MM.1S (cell line): ENCODE measurements around the gene AJM1.

Experiments
- DNase-seq: peaks from one replicate; pipeline ENCODE4 v3.0.0-alpha.2; 2015
- H2AFZ ChIP-seq: fragments of 300-600 bp; sonication (generic); 2 replicates; pipeline ENCODE4 v1.6.0; 2016; ENCODE audit warnings: antibody characterized with exemption, low read length
- H3F3A ChIP-seq: fragments of 300-600 bp; sonication (generic); 2 replicates; pipeline ENCODE4 v1.6.1; 2016; ENCODE audit warnings: mild to moderate bottlenecking, antibody characterized with exemption, low read length, moderate library complexity, mixed read lengths; ENCODE audit not compliant: insufficient read depth
- H3K27ac ChIP-seq: fragments of 300-600 bp; sonication (generic); 2 replicates; pipeline ENCODE4 v1.5.1; 2016; ENCODE audit warnings: mild to moderate bottlenecking, low read length
- H3K27me3 ChIP-seq: fragments of 300-600 bp; sonication (generic); replicated peaks from 2 replicates; pipeline ENCODE4 v1.6.0; 2016; ENCODE audit warnings: low read length; ENCODE audit not compliant: insufficient read depth
- H3K36me3 ChIP-seq: fragments of 300-600 bp; sonication (generic); replicated peaks from 2 replicates; pipeline ENCODE4 v1.6.1; 2016; ENCODE audit warnings: mild to moderate bottlenecking, low read length, mixed read lengths; ENCODE audit not compliant: insufficient read depth
- H3K4me1 ChIP-seq: fragments of 300-600 bp; sonication (generic); 2 replicates; pipeline ENCODE4 v1.6.1; 2016; ENCODE audit warnings: low read length, mixed read lengths
- H3K4me2 ChIP-seq: fragments of 300-600 bp; sonication (generic); 2 replicates; pipeline ENCODE4 v1.6.0; 2016; ENCODE audit warnings: low read depth, low read length
- H3K4me3 ChIP-seq: fragments of 300-600 bp; sonication (generic); 2 replicates; pipeline ENCODE4 v1.5.1; 2016; ENCODE audit warnings: low read length, mixed read lengths
- H3K79me2 ChIP-seq: fragments of 300-600 bp; sonication (generic); 2 replicates; pipeline ENCODE4 v1.6.1; 2016; ENCODE audit warnings: mixed run types, low read length, mixed read lengths
- H3K9ac ChIP-seq: fragments of 300-600 bp; sonication (generic); 2 replicates; pipeline ENCODE4 v1.6.1; 2016; ENCODE audit warnings: low read length, mixed read lengths
- H3K9me2 ChIP-seq: fragments of 300-600 bp; sonication (generic); replicated peaks from 2 replicates; pipeline ENCODE4 v1.6.1; 2016; ENCODE audit warnings: mild to moderate bottlenecking, low read length, mixed read lengths; ENCODE audit not compliant: insufficient read depth
- H3K9me3 ChIP-seq: fragments of 300-600 bp; sonication (generic); replicated peaks from 2 replicates; pipeline ENCODE4 v1.6.1; 2016; ENCODE audit warnings: mild to moderate bottlenecking, low read length, mixed read lengths; ENCODE audit not compliant: insufficient read depth
- H4K20me1 ChIP-seq: fragments of 300-600 bp; sonication (generic); 2 replicates; pipeline ENCODE4 v1.6.1; 2016; ENCODE audit warnings: mild to moderate bottlenecking, low read length, moderate library complexity, mixed read lengths; ENCODE audit not compliant: insufficient read depth
- CTCF ChIP-seq: fragments of 300-600 bp; sonication (generic); IDR thresholded peaks from 2 replicates; pipeline ENCODE4 v1.5.1; 2016; ENCODE audit warnings: antibody characterized with exemption, low read length, mixed read lengths
- EZH2 ChIP-seq: fragments of 300-600 bp; sonication (generic); optimal IDR thresholded peaks from 2 replicates; pipeline ENCODE3; 2017; ENCODE audit warnings: low read depth, mild to moderate bottlenecking, antibody characterized with exemption, low read length, mixed read lengths
- EZH2phosphoT487 ChIP-seq: fragments of 300-600 bp; sonication (generic); IDR thresholded peaks from 2 replicates; pipeline ENCODE4 v1.6.1; 2018; ENCODE audit warnings: antibody characterized with exemption, low read length

Gene AJM1

GRCh38 chr9:136851941-136852663 is 9.8 kb downstream of the AJM1 start, which contains the start of gene MAMDC4:
MAMDC4 (plus strand) TSS chr9:136852346; CDS start chr9:136852417, 71 bp downstream.
- no peak for DNase-seq

GRCh38 chr9:136852664-136853595 is 10.7 kb downstream of the AJM1 start:
- no peak overlapping the region for H3K27ac ChIP-seq
- 0 out of 2 replicates have a peak, but pooled peaks cover 6% of the 10 kb centered on the region for H3K4me1 ChIP-seq
- no peak overlapping the region for H3K4me3 ChIP-seq
- no peak overlapping the region for H2AFZ ChIP-seq
- H3K36me3 ChIP-seq: no peaks in the 10 kb centered on the region
- no peaks in the 10 kb centered on the region for H4K20me1 ChIP-seq
- no peaks in the 10 kb centered on the region for H3K9me2 ChIP-seq
- H3K9me3 ChIP-seq: no peaks in the 10 kb centered on the region
- DNase-seq: no peak
- no peak overlapping the region for H3K9ac ChIP-seq
- TF ChIP-seq EZH2phosphoT487 (no peak), EZH2 (no peak), CTCF (no peak)
- peaks cover 14% of the 10 kb centered on the region; the same call in 1 of the 2 replicates for H3K79me2 ChIP-seq
- no peaks in the 10 kb centered on the region for H3K27me3 ChIP-seq
- peaks cover 7% of the 10 kb centered on the region; the same call in 1 of the 2 replicates for H3F3A ChIP-seq
- H3K4me2 ChIP-seq: no peak overlapping the region

More at GRCh38 chr9:136851941-136852663, 9.8 kb downstream of the AJM1 start, which contains the start of gene MAMDC4:
- no peaks in the 10 kb centered on the region for H3K36me3 ChIP-seq
- H3K9me2 ChIP-seq: no peaks in the 10 kb centered on the region
- H3K27me3 ChIP-seq: no peaks in the 10 kb centered on the region
- no peak within 1 kb of the TSS for H3K27ac ChIP-seq
- no peaks in the 10 kb centered on the region for H3K9me3 ChIP-seq
- H3K9ac ChIP-seq: no peak within 1 kb of the TSS
- peaks cover 17% of the 10 kb centered on the region; the same call in 1 of the 2 replicates for H3K79me2 ChIP-seq
- H3K4me3 ChIP-seq: no peak within 1 kb of the TSS
- H3K4me1 ChIP-seq: 0 out of 2 replicates have a peak, but pooled peaks cover 6% of the 10 kb centered on the region
- no peak within 1 kb of the TSS for H3K4me2 ChIP-seq
- TF ChIP-seq CTCF (no peak), EZH2phosphoT487 (no peak)
- no peak within 1 kb of the TSS for H2AFZ ChIP-seq
- H4K20me1 ChIP-seq: no peaks in the 10 kb centered on the region
- H3F3A ChIP-seq: peaks cover 12% of the 10 kb centered on the region; the same call in 1 of the 2 replicates

- TF ChIP-seq CTCF: peak; percentile 16; the same call in 1 of the 2 replicates
- no peak for TF ChIP-seq EZH2phosphoT487
- TF ChIP-seq EZH2: no peak
- no peak for DNase-seq
- H3K36me3 ChIP-seq: no peaks in the 10 kb centered on the region
- H3K9ac ChIP-seq: no peak overlapping the region
- 0 out of 2 replicates have a peak, but pooled peaks cover 6% of the 10 kb centered on the region for H3K4me1 ChIP-seq
- H3K79me2 ChIP-seq: peaks cover 7% of the 10 kb centered on the region; the same call in 1 of the 2 replicates
- H4K20me1 ChIP-seq: no peaks in the 10 kb centered on the region
- no peak overlapping the region for H3K27ac ChIP-seq
- H2AFZ ChIP-seq: no peak overlapping the region
- no peaks in the 10 kb centered on the region for H3K9me3 ChIP-seq
- H3K9me2 ChIP-seq: no peaks in the 10 kb centered on the region
- no peak overlapping the region for H3K4me2 ChIP-seq
- H3K4me3 ChIP-seq: no peak overlapping the region
- H3K27me3 ChIP-seq: no peaks in the 10 kb centered on the region
- H3F3A ChIP-seq: 0 out of 2 replicates have a peak, but pooled peaks cover under 1% of the 10 kb centered on the region
These were observed 11.4 kb downstream of the AJM1 start for GRCh38 chr9:136853596-136854112.
